GM12801 (cell line): Measurements from ENCODE around the gene VPS8.

Experiments
- TF ChIP-seq, protein P1 (sequence below): IDR thresholded peaks from one replicate; pipeline ENCODE4 v1.5.1; 2011; ENCODE audit warnings: control low read depth; ENCODE audit not compliant: insufficient read length; ENCODE audit errors: extremely low read depth

VPS8 gene

DNA sequence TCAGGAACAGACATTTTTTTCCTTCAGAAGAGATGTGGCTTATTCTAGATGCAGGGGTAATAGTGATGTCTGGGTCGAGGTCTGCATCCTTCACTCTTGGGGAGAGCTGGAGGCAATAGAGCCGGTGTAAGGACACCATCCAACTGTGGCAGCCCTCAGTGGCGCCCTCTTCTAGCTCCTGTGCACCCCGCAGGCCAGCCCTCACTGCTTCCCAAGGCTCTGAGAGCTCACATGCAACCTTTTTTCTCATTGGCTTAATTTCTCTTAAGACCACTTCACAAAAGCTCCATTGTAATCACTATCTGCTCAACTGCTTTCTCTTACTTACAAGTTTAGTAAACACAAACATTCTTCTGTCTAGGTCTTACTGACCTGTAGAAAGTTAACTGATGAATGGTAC, 3.9 kb upstream of the VPS8 start:
- TF ChIP-seq, protein P1, sequence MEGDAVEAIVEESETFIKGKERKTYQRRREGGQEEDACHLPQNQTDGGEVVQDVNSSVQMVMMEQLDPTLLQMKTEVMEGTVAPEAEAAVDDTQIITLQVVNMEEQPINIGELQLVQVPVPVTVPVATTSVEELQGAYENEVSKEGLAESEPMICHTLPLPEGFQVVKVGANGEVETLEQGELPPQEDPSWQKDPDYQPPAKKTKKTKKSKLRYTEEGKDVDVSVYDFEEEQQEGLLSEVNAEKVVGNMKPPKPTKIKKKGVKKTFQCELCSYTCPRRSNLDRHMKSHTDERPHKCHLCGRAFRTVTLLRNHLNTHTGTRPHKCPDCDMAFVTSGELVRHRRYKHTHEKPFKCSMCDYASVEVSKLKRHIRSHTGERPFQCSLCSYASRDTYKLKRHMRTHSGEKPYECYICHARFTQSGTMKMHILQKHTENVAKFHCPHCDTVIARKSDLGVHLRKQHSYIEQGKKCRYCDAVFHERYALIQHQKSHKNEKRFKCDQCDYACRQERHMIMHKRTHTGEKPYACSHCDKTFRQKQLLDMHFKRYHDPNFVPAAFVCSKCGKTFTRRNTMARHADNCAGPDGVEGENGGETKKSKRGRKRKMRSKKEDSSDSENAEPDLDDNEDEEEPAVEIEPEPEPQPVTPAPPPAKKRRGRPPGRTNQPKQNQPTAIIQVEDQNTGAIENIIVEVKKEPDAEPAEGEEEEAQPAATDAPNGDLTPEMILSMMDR, result no peak

DNA sequence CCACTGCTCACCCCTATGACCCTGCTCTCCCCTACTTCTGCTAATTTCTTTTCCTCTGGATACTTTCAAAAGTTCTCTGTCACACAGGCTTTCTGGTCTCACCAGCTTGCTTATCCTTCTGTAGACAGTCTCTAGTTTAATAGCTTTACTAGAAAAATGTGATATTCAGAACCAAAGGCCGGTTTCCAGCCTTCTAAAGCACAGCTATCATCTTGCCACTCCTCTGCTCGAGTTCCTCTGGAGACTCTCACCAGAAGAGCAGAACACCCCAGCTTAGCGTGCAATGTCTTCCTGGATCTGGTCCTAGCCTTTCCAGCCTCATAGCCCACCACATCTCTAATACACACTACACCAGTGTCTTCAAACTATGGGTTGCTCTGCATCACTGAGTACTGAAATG, 1.8 kb upstream of the VPS8 start:
- TF ChIP-seq, protein P1, result no peak

DNA sequence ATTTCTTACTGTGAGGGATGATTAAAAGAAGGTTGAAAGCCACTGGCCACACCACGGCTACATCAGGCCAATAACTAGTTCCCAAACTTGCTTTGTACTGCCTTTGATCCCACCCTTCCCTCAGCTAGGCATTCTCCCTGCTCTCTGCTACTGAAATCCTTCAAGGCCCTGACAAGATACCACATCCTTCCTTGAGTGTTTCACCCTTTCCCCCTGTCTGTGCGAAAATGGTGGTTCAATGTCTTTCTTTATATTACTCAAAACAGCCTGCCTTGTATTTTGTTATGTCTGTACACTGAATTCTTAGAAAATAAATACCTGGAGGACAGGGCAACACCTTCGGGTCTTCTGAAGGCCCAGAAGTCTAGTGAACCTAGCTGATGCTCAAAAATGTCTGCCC, 932 bp upstream of the VPS8 start:
- TF ChIP-seq, protein P1, result no peak

DNA sequence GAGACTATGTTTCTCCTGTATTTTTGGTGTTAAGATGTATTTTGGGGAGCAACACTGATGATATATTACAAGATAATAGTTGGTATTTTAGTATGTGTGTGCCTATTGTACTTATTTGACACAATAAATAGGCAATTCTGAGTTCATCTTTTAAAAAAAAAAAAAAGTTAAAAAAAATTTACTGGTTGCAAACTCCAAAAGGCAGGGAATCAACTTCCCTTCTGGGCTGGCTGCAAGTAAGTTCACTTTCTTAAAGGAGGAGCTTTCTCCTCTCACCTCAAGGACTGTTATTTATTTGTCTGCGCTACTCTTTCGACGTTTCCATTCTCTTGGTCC, 335 bp upstream of the VPS8 start:
- TF ChIP-seq, protein P1, result no peak

DNA sequence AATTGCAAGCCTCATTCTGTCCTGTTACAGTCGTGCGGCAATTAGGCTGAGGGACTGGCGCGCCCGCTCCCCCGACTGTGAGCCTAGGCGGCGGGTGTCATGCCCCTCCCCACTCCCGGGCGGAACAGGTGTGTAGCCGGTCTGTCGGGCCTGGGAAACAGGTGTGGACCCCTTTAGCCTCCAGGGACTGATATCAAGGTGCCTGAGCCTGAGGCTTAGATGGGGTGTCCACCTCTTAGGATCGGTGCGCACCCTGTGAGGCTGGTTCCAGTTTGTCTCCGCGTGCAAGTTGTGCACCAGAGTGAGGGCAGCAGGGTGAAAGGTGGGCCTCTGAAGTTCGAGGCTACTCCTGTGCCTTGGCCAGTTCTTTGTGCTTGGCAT, 686 bp downstream of the VPS8 start:
- TF ChIP-seq, protein P1, result no peak

DNA sequence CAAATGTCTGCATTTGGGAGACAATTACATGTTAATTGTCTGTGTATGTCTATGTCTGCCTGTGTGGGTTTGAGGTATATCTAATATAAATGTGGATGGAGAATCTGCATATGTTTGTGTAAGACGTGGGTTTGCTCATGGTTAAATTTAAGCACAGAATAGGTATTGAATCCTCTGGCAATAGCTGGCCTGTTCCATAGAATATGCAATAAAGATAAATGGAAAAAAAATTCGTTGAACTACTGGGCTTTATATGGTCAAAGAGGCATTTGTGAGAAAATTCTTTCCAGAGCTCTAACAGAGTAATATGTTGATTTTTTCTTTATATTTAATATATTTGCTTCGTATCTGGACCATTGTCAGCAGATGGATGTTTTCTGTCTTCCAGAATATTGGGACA, 1.4 kb downstream of the VPS8 start:
- TF ChIP-seq, protein P1, result no peak

DNA sequence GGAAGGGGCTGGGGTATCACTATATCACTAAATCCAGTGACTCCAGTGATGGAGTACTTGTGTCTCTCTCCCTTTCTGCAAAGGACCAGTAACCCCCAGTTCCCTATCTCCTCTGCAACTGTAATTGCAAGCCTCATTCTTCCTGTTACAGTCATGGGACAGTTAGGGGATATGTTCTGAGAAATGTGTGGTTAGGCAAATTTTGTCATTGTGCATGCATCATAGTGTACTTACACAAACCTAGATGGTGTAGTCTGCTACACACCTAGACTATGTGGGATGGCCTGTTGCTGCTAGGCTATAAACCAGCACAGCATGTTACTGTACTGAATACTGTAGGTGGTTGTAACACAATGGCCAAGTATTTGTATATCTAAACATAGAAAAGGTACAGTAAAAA, 2.2 kb downstream of the VPS8 start:
- TF ChIP-seq, protein P1, result no peak
